ENCODE data around the gene DQX1. TPM values are rescaled to one million over a fixed set of nuclear protein-coding genes. Genes with fewer than 3 reads are reported as not detected.

Gene DQX1
- total RNA-seq, 1 experiment from 2014 or later: 0.71 TPM

DNA sequence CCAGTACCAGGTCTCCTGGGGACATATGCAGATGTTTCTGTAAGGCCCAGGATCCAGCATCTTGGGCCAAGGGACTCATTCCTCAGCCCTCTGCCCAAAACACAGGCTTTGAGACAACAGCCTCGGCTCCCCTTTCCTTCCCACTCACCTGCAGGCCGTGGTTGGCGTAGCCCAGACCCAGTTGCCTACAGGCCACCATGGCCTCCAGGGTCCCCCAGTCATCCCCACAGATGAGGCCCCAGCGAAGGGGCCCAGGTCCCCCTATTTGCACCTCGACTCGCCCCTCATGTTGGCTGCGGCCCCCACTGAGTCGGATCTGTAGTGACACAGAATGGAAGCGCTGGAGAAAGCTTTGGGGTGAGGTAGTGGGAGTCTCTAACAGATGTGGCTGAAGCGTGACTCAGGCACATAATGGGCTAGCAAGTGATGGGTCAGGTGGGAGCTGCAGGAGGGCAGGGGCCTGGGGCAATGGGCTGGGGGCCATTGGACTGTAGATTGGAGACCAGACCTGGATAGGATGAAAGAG lies 9.5 kb upstream of the DQX1 start:
- POLR2A ChIA-PET (ENCODE audit: low non-redundant PET): no interaction called here
- CTCF ChIA-PET: no interaction called here
- no peak for TF ChIP-seq EZH2 (IDR thresholded peaks at IDR 0.05; ENCODE audit: borderline replicate concordance, low read depth, low read length, poor library complexity, severe bottlenecking)
- TF ChIP-seq, protein P1, sequence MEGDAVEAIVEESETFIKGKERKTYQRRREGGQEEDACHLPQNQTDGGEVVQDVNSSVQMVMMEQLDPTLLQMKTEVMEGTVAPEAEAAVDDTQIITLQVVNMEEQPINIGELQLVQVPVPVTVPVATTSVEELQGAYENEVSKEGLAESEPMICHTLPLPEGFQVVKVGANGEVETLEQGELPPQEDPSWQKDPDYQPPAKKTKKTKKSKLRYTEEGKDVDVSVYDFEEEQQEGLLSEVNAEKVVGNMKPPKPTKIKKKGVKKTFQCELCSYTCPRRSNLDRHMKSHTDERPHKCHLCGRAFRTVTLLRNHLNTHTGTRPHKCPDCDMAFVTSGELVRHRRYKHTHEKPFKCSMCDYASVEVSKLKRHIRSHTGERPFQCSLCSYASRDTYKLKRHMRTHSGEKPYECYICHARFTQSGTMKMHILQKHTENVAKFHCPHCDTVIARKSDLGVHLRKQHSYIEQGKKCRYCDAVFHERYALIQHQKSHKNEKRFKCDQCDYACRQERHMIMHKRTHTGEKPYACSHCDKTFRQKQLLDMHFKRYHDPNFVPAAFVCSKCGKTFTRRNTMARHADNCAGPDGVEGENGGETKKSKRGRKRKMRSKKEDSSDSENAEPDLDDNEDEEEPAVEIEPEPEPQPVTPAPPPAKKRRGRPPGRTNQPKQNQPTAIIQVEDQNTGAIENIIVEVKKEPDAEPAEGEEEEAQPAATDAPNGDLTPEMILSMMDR (conservative IDR thresholded peaks at IDR 0.05; ENCODE audit: low read depth, low read length): no peak
- Histone ChIP-seq H3K36me3 (ENCODE audit: insufficient read depth, low read length, poor library complexity, severe bottlenecking) (peaks cover 5% of the 10 kb centered on the region), H3K27ac (ENCODE audit: low read depth, low read length, poor library complexity, severe bottlenecking) (no peak overlapping the region), H3K4me1 (ENCODE audit: insufficient read depth, low read length, poor library complexity, severe bottlenecking) (peaks cover 8% of the 10 kb centered on the region), H3K27me3 (replicated peaks; ENCODE audit: insufficient read depth, low read depth, low read length, poor library complexity) (peaks cover 10% of the 10 kb centered on the region), H3K4me3 (ENCODE audit: low read depth, low read length, poor library complexity, severe bottlenecking) (no peak overlapping the region), H3K9me3 (ENCODE audit: low read depth, low read length, poor library complexity, severe bottlenecking) (no peaks in the 10 kb centered on the region)
- intact Hi-C loops (cut with micrococcal nuclease; ENCODE audit: unreplicated experiment): loop anchor here (10.0 kb wide), 1 partner anchor 201 kb away; no protein-coding TSS in a partner anchor
- BruUV-seq (replicated peaks): no TSS peak
- no peak for DNase-seq (ENCODE audit: low spot score)

DNA sequence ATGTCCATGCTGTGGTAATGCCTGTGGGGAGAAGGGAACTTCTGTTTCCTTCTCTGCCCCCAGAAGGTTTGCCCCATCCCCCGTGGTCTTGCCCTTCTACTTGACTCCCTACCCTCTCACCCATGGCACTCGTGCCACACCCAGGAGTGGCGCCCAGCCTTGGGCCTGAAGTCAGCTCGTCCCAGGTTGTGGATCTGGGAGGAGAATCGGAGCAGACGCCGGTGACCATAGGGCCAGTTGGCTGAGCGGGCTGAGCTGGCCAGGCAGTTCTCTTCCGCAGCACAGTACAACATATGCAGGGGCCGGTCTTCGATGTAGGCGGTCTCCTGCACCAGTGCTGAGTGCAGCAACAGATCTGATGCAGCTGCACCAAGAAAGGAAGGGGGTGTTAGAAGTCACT lies 8.4 kb upstream of the DQX1 start:
- intact Hi-C loops (cut with micrococcal nuclease; ENCODE audit: unreplicated experiment): loop anchor here (5.0 to 10.0 kb wide), 2 partner anchors 200 to 282 kb away; no protein-coding TSS in a partner anchor
- Histone ChIP-seq H3K9me3 (ENCODE audit: low read depth, low read length, poor library complexity, severe bottlenecking) (no peaks in the 10 kb centered on the region), H3K4me1 (ENCODE audit: insufficient read depth, low read length, poor library complexity, severe bottlenecking) (peaks cover 8% of the 10 kb centered on the region), H3K36me3 (ENCODE audit: insufficient read depth, low read length, poor library complexity, severe bottlenecking) (peaks cover 5% of the 10 kb centered on the region), H3K27me3 (replicated peaks; ENCODE audit: insufficient read depth, low read depth, low read length, poor library complexity) (peaks cover 10% of the 10 kb centered on the region), H3K4me3 (ENCODE audit: low read depth, low read length, poor library complexity, severe bottlenecking) (no peak overlapping the region), H3K27ac (ENCODE audit: low read depth, low read length, poor library complexity, severe bottlenecking) (no peak overlapping the region)
- ChIA-PET POLR2A (ENCODE audit: low non-redundant PET) (no interaction called here), CTCF (no interaction called here)
- BruUV-seq (replicated peaks): no TSS peak
- no peak for DNase-seq (ENCODE audit: low spot score)
- TF ChIP-seq EZH2 (IDR thresholded peaks at IDR 0.05; ENCODE audit: borderline replicate concordance, low read depth, low read length, poor library complexity, severe bottlenecking): no peak
- TF ChIP-seq, protein P1 (conservative IDR thresholded peaks at IDR 0.05; ENCODE audit: low read depth, low read length): no peak

DNA sequence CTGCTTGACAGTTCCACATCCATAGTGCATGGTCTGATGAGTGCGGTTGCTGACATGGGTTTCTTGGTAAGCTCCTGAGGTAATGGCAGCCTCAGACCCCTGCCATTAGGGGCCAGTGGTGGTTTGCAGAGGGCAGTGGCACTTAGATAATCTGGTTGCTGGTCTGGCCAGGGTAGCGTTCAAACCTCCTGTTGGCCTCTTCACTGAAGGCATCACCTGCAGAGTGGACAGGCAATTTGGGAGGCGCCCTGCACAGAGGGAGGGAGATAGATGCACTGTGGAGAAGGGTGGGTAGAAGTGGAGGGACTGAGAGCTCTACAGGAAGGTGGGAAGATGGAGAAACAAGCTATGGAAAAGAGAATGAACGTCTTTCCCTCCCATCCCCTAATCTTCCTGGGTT lies 7.4 kb upstream of the DQX1 start:
- H3K27me3 ChIP-seq (replicated peaks; ENCODE audit: insufficient read depth, low read depth, low read length, poor library complexity): peaks cover 6% of the 10 kb centered on the region
- DNase-seq (ENCODE audit: low spot score): no peak
- POLR2A ChIA-PET (ENCODE audit: low non-redundant PET): no interaction called here
- no TSS peak for BruUV-seq (replicated peaks)
- no peaks in the 10 kb centered on the region for H3K9me3 ChIP-seq (ENCODE audit: low read depth, low read length, poor library complexity, severe bottlenecking)
- intact Hi-C loops (cut with micrococcal nuclease; ENCODE audit: unreplicated experiment): loop anchor here (5.0 to 10.0 kb wide), 2 partner anchors 199 to 281 kb away; no protein-coding TSS in a partner anchor
- no peak overlapping the region for H3K27ac ChIP-seq (ENCODE audit: low read depth, low read length, poor library complexity, severe bottlenecking)
- H3K4me3 ChIP-seq (ENCODE audit: low read depth, low read length, poor library complexity, severe bottlenecking): no peak overlapping the region
- TF ChIP-seq, protein P1 (conservative IDR thresholded peaks at IDR 0.05; ENCODE audit: low read depth, low read length): no peak
- no peak for TF ChIP-seq EZH2 (IDR thresholded peaks at IDR 0.05; ENCODE audit: borderline replicate concordance, low read depth, low read length, poor library complexity, severe bottlenecking)
- peaks cover 5% of the 10 kb centered on the region for H3K36me3 ChIP-seq (ENCODE audit: insufficient read depth, low read length, poor library complexity, severe bottlenecking)
- H3K4me1 ChIP-seq (ENCODE audit: insufficient read depth, low read length, poor library complexity, severe bottlenecking): peaks cover 13% of the 10 kb centered on the region
- CTCF ChIA-PET: no interaction called here
